HG02610 (cell line): ENCODE data around the gene GRK1.

ENCODE experiments used
- ATAC-seq: cut with Tn5 transposase; IDR thresholded peaks from one replicate; pipeline ENCODE4 v1.9.1; 2021; ENCODE audit warnings: mild to moderate bottlenecking, moderate library complexity; ENCODE audit not compliant: unreplicated experiment

Gene GRK1

DNA sequence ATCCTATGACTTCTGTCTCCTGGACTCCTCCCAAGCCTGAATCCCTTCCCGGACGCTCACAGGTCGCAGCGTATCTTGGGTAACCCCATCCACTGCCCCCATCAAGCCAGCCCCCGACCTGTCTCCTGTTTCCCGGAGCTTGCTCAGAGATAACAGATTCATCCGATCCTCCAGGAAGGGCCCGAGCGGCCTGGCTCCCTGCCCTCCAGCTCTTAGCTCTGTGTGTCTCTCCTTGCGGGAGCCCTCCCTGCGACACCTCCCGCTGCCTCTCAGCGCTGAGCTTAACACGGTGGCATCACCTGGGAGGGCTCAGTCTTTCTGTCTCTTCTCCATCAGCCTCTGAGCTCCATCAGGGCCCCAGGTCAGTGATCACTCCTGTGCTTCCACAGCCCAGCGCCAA is 87.7 kb downstream of the GRK1 start:
- ATAC-seq, result no peak

DNA sequence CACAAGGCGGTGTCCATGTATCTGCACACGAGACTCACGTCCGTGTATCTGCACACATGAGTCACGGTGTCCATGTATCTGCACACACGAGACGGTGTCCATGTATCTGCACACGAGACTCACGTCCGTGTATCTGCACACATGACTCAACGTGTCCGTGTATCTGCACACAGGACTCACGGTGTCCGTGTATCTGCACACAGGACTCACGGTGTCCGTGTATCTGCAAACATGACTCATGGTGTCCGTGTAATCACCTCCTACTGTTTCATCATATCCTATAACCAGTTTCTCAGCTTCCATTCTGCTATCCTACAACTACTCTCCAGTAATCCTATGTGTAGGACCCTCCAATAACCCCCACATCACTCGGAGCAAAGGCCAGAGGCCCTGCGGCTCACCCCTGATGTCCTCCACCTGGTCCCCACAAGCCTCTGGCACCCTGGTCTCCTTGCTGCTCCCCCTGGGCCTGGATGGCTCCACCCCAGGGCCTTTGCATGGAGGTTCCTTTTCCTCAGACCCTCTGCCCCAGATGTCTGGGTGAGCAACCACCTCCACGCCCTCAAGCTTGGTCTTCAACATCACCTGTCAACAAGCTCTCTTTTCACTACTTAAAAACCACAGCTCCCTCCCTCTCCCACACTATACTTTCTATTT is 89.5 kb downstream of the GRK1 start:
- no peak for ATAC-seq

DNA sequence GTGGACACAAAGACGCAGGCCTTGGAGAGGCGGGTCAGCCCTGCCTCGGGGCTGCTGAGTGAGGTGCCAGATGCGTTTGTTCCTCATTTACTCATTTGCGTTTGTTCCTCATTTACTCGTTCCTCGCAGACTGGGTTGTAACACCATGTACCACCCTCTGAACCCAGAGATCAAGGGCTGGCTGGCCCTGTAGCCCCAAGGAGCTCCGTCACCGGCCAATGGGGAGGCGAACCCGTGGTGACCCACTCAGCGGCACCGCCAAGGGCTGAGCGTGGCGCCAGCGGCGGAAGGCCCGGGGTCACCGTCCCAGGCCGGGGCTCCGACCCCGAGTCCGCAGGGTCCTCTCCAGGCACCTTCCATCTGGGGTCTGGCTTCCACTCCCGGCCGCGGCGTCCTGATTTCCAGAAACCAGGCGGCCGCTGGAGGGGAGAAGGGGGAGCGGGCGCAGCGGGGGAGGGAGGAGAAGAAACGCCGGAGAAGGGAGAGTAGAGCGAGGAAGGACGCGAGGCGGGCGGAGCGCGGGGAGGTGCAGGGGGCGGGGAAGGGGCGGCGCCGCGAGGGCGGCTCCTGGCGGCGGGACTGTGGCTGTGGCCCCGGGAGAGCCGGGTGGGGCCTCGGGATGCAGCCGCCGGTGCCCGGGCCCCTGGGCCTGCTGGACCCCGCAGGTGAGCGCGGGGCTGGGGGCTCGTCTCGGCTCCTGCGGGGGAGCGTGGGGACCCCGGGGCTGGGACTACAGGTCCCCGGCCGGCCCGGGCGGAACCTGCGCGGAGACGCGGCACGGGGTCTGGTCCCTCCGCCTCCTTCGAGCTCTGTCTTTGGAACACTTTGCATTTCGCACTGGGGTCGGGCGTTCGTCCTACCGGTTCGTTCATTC is 91.9 kb downstream of the GRK1 start, which contains the start of gene TMEM255B:
TMEM255B (plus strand) TSS at position 576 of the 874 bp plus-strand sequence; CDS start at position 620, 44 bp downstream.
- peak; percentile 73 for ATAC-seq

DNA sequence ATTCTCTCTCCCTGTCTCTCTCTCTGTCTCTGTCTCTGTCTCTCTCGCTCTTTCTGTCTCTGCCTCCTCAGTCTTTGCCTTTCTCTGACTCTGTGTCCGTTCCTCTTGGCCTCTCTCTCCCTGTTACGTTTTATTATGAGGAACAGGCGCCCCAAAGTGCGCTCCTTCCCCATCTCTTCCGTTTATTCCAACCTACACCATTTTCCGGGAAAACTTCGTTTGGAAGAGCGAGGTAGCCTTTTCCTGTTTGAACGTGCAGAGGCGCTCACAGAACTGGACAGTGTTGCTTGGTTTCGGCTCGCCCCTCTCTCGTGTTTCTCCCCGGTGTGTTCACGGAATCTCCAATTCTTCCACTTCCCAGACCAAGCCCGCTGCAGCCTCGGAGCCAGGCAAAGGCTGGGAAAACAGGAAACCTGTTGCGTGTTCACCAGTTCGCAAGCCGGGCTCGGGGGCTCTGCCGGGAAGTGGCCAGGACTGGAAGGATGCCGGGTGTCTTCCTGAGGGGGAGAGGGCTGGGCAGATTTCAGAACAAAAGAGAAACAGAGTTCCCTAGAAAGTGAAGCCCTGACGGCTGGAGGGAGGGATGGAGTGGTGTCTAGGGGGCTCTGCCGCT is 92.6 kb downstream of the GRK1 start:
- no peak for ATAC-seq

DNA sequence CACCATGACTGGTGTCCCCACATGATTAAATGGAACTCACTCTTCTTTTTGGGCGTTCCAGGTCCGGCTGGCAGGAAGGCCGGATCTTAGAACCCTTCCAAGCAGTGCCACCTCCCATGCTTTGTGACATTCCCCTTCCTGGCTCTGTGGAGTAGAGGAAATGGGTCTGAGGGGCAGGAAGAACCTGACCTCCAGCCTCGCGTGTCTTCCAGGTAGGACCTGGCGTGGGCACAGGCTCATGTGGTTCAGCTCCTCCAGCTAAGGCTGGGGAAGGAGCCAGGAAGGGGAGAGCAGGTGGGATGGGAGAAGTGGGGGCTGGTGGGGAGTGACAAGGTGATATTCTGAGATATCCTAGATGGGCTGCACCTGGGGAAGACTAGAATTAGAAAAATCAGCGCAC is 94.1 kb downstream of the GRK1 start:
- ATAC-seq, result no peak

DNA sequence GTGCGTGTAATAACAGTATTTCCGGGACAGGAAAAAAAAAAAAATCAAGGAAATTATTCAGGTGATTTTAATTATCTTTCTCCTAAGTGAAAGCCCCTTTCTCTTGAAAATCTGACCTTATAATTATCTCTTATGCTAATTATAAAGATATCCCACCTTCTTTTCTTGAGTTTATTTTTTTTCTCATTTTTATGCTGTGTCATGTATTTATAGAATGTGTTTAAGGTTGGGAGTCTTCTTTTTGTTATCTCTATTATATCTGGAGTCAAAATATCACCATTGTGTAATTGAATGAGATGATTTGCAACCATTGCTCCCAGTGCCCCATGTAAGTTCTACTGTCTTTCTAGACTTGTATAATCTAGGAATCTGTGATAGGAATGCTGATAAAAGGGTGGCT is 95.1 kb downstream of the GRK1 start:
- ATAC-seq, result no peak

DNA sequence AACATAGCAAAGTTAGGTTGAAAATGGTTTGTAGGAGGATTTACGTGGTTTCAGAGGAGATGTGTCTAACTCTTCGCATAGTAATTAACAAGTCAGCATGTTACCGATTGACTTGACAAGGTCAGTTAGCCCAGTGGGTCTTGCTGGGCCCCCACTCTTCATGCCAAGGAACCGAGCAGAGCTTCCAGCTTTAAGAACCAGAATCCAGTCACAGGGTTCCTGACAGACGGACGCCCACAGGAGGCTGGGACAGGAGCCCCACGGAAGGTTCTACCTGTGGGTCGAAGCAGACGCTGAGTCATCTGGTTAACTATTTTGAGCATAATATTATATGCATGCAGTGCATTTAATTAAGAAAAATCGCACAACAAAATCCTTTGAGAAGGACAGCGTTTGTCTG is 95.5 kb downstream of the GRK1 start:
- no peak for ATAC-seq

DNA sequence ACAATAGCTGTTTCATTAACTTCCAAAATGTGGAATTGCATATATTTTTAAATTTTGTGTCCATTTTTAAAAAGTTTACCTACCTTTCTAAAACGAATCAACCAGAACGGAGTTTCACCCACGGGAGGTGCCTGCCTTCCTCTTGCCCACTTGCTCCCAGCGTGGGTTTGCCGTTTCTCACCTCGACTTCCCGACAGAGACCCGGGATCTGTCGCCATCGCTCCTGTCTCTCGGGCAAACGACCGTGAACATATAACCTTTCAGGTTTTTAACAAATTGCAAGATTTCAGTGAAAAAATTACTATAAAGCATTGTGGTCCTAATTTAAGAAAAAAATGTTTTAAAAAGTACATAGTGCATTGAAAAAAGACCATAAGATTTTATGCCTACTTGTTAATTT is 96.2 kb downstream of the GRK1 start:
- ATAC-seq, result no peak

DNA sequence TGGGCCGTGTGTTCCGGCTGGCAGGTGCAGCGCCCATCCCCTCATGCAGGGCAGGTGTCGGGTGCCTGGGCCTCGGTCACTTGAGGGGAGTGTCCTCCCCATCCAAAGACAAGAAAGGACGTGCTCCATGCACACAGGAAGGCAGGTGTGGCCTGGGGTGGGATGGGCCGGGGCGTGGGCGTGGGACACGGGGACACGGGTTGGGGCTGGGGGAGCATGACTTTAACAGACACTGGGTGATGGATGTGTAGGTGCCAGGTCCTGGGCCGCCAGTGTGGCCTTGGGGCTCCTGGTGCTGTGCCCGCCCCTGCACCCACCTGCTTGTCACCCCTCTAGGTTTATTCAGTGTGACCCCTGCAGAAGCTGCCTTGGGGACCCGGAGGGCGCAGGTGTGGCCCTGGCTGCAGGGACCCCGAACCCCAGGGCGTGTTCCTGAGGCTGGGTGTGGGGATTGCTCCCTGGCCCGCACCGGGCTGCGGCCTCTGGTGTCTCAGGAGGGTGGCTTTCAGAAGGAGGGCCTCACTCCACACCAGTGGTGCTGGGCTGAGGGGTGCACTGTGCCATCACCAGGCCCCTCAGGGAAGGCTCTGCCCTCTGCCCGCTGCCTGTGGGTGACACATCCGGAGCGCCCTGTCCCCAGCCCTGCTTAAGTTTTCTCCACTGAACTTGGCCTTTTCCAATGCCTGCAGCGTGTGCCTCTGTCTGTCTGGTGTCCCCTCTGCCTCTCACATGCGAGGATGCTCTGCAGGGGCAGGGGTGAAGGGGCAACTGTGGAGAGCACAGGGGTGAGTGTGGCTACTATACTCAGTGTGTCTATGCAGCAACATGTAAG is 97.2 kb downstream of the GRK1 start:
- ATAC-seq, result no peak

DNA sequence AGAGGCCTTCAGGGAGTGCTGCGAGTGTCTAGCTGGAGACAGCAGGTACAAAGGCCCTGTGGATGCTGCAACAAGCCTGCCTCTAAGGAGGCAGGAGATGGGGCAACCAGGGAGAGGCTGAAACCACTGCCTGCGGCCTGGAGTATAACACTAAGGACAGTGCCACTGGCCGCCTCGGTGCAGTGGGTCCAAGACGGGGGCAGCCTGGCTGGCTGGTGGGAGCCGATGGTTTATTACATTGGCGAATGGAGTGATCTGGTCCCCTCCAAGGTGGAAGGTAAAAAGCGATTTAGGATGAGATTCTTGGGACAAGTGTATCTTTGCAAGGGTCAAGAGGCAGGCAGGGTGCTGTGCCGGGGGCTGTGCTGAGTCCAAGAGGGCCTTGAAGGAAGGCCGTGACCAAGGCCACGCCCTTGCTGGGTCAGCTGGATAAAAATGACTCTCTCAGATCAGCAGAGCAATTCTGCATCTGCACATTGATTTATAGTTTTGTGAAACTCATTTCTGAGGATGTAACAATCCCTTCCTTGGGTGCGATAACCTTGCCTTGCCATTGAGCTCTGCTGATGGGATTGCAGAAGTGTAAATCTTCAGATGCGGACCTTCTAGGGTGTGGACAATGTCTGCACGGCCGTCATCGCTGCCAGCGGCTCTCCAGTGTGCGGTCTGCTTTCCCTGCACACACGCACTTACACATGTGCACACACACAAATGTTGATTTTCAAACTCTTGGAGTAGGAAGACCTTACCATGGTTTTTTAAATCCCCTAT is 98.0 kb downstream of the GRK1 start:
- ATAC-seq, result no peak

DNA sequence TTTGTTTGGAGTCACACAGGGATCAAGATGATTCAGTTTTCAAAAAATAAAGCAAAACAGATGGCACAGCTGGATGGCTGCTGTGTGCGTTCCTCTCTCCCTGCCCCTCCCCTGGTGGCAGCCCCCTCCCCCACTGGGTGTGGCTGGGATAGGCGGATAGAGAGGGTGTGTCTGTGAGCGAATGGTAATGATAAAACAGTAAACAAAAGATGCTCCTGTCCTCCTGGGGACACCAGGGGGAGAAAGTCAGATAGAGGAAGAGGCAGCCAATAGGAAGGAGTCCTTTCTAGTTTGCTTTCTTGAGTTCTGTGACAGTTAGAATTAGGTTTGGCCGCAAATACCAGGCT is 98.5 kb downstream of the GRK1 start:
- ATAC-seq, result no peak

DNA sequence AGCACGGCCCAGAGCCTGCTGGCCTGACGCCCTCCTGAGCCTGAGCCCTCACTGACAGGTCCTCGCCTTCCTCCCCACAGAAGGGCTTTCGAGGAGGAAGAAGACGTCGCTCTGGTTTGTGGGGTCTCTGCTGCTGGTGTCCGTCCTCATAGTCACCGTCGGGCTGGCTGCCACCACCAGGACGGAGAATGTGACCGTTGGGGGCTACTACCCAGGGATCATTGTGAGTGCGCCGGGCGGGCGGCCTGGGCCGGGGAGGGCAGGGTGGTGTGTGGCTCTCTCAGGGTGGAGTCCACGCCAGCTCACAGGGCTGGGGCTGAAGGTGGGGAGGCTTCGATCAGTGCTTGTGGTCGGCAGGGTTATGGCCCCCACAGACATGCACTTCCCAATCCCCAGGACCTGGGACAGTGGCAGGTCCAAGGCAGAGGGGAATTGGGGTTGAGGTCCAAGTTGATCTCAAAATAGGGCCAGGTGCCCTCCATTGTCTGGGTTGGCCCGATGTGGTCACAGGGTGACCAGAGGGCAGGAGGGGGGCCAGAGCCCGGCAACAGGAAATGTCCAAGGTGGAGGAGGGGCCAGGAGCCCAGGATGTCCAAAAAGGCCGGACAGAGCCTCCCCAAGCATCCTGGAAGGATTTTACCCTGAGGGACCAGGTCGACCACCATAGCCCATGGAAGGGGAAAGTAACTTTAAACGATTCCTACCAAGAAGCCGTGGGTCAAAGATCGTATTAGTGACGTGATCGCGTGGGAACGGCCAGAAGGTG is 99.2 kb downstream of the GRK1 start:
- no peak for ATAC-seq

DNA sequence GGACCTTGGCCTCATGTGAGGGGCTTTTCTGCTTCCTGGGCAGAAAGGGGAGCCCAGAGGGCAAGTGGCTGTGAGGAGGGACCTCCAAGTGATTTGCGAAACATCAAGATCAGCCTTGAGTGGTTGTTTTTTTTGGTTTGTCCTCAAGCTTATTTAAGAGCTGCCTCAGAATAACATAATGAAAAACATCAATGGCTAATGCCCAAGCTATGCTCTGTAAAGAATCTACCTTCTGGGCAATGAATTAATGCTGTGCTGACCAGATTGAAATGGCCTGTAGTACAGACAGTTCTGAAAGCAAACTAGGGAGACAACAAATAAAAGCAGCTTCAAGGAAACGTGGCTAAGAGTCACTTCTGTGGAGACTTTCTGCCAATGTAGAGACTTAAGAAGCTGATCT is 100.3 kb downstream of the GRK1 start:
- no peak for ATAC-seq

DNA sequence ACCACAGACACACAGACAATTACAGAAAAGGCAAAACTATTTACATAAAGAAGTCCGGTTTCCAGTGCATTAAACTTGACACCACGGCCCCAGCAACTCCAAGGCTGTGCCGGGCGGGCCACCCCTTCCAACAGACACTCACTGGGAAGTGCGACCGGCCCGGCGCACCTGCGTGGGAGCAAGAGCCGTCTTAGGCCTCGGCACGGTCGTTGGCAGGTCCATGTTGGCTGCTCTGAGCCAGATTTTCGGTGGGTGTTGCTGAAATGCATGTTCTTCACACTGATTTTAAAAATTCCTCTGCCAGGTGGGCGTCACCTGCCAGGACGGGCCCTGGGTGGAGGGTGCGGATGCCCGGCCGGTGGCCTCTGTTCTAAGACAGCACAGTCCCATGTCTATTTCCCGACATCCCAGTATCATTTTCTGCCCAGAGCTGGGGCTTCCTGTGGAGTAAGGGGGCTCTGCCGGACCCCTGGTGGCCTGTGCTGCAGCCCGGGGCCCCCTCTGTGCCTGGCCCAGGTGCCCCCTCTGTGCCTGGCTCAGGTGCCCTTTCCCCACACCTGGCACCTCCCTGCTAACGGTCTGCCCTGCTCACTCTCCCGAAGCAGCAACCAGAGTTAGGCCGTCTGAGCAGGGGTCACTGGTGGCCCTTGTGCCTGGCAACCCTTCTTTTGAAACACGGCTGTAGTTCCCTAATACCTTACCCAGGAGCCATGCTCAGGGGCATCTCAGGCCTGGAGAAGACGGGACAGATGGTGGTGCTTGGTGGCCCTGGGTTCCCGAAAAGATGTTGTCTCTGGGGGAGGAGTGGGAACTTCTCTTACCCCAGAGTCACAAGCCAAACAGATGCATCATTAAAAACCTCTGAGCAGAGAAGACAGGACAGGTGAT is 101.2 kb downstream of the GRK1 start:
- ATAC-seq, result no peak

DNA sequence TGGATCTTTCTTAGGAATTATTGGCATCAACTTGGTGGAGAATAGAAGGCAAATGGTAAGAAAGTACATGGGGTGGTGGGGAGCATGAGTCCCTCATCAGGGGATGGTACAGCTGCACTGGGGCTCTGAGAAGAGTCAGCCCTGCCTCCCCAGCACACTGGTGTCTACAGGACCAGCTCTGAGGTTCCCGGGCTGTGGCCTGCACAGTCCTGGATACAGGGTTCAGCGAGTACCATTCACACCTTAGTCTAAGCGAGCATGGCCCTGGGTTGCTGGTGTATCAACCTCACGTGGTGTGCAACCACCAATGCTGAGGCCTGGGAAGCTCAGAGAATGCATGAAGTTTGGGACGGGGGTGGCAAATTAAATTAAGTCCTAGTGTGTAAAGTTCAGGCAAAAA is 102.1 kb downstream of the GRK1 start:
- ATAC-seq, result no peak

DNA sequence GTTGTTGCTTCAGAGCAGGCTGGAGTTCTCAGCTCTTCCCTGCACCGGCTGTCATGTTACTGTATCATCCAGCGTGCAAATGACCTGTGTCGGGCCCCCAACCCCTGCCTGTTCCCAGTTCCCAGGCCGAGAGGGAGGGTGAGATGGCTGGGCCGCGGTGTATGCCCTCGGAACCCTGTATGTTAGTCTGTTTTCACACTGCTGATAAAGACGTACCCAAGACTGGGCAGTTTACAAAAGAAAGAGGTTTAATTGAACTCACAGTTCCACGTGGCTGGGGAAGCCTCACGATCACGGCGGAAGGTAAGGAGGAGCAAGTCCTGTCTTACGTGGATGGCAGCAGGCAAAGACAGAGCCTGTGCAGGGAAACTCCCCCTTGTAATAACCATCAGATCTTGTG is 102.9 kb downstream of the GRK1 start:
- ATAC-seq, result no peak

DNA sequence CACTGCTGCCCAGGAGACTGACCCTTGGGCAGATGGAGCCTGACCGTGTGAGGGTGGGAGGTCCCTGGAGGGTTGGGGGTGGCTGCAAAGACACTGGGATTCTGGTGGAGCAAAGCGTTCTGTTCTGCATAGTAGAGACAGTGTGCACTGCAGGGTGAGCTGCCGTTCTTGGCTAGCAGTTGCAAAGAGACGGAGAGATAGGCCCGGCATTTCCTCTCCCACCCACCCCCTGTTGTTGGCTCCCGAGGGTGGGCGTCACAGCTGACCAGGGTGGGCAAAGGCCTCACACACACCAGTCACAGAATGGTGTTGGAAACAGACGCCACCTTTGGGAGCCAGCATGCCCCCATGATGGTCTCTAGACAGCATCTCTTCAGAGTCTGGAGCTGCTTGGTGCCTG is 103.4 kb downstream of the GRK1 start:
- ATAC-seq, result no peak

DNA sequence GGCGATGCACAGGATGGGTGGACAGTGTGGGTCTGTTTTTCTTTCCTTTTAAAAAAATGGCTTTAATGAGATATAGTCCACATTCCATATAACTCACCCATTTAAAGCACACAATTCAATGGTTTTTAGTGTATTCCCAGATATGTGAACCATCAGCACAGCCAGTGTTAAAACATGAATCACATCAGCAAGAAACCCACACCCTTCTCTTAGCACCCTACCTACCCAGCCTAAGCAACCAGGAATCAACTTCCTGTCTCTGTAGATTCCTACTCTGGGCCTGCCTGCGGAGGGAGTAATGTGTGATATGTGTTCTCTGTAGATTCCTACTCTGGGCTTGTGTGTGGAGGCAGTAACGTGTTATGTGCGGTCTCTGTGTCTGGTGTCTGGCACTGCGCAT is 103.9 kb downstream of the GRK1 start:
- no peak for ATAC-seq
